GM12891 (cell line): ENCODE measurements around the gene SPATA32.

Source experiments
- POLR2A ChIP-seq: IDR thresholded peaks from 2 replicates; pipeline ENCODE4 v1.6.1; 2011; ENCODE audit warnings: low read depth, low read length, control low read depth
- POLR2AphosphoS5 ChIP-seq: IDR thresholded peaks from 2 replicates; pipeline ENCODE4 v1.6.1; 2011; ENCODE audit warnings: low read depth, low read length, control low read depth
- SPI1 ChIP-seq: IDR thresholded peaks from 2 replicates; pipeline ENCODE4 v1.6.1; 2011; ENCODE audit warnings: low read depth, low read length, control low read depth

- no peak for TF ChIP-seq SPI1
- no peak for TF ChIP-seq POLR2AphosphoS5
- TF ChIP-seq POLR2A: no peak
Measured at GRCh38 chr17:45290269-45290765, 28.4 kb upstream of the SPATA32 start.
